GM23338 (cell line): ENCODE results near the gene CHD5. TPM values are rescaled to one million over a fixed set of nuclear protein-coding genes. Genes with fewer than 3 reads are reported as not detected.

ENCODE experiments used
- ATAC-seq: fragments of 200-7000 bp; cut with Tn5 transposase; 3 replicates; pipeline ENCODE4 v1.9.1; 2020
- DNase-seq: peaks from one replicate; pipeline ENCODE4 v3.0.0-alpha.2; 2015; ENCODE audit warnings: low spot score
- H2AFZ ChIP-seq: fragments of 200-600 bp; sonication (generic); 2 replicates; pipeline ENCODE4 v1.8.0; 2016; ENCODE audit warnings: antibody characterized with exemption, mild to moderate bottlenecking, moderate library complexity
- H3F3A ChIP-seq: fragments of 200-600 bp; sonication (generic); replicated peaks from 2 replicates; pipeline ENCODE4 v1.8.0; 2017; ENCODE audit warnings: antibody characterized with exemption, mixed run types, low read depth
- H3K27ac ChIP-seq: fragments of 200-600 bp; sonication (generic); 2 replicates; pipeline ENCODE4 v1.6.1; 2016; ENCODE audit warnings: low read depth
- H3K27me3 ChIP-seq: fragments of 200-600 bp; sonication (generic); 2 replicates; pipeline ENCODE4 v1.8.0; 2016; ENCODE audit warnings: mild to moderate bottlenecking, mixed run types, moderate library complexity; ENCODE audit not compliant: insufficient read depth
- H3K36me3 ChIP-seq: fragments of 200-600 bp; sonication (generic); 2 replicates; pipeline ENCODE4 v1.8.0; 2016; ENCODE audit warnings: mild to moderate bottlenecking; ENCODE audit not compliant: insufficient read depth
- H3K4me1 ChIP-seq: fragments of 200-600 bp; sonication (generic); 2 replicates; pipeline ENCODE4 v1.8.0; 2016; ENCODE audit warnings: mild to moderate bottlenecking, moderate library complexity; ENCODE audit not compliant: insufficient read depth
- H3K4me2 ChIP-seq: fragments of 200-600 bp; sonication (generic); 2 replicates; pipeline ENCODE4 v1.7.1; 2017; ENCODE audit warnings: mixed run types
- H3K4me3 ChIP-seq: fragments of 200-600 bp; sonication (generic); 2 replicates; pipeline ENCODE4 v1.6.1; 2016; ENCODE audit warnings: mixed run types
- H3K79me2 ChIP-seq: fragments of 200-600 bp; sonication (generic); replicated peaks from 2 replicates; pipeline ENCODE4 v1.8.0; 2017; ENCODE audit warnings: mild to moderate bottlenecking; ENCODE audit not compliant: insufficient read depth
- H3K9me2 ChIP-seq: fragments of 200-600 bp; sonication (generic); 2 replicates; pipeline ENCODE4 v1.8.0; 2017; ENCODE audit not compliant: insufficient read depth
- H4K20me1 ChIP-seq: fragments of 200-600 bp; sonication (generic); replicated peaks from 2 replicates; pipeline ENCODE4 v1.8.0; 2017; ENCODE audit warnings: mild to moderate bottlenecking; ENCODE audit not compliant: insufficient read depth
- H3K27ac Mint-ChIP-seq: 2 replicates; pipeline ENCODE4 v1.8.0; 2020; ENCODE audit warnings: inconsistent platforms, mild to moderate bottlenecking, moderate library complexity, mixed read lengths
- H3K27me3 Mint-ChIP-seq: 3 replicates; pipeline ENCODE4 v1.8.0; 2022; ENCODE audit warnings: low read depth, mild to moderate bottlenecking, moderate library complexity, mixed read lengths, inconsistent platforms; ENCODE audit not compliant: insufficient read depth, poor library complexity
- H3K36me3 Mint-ChIP-seq: 3 replicates; pipeline ENCODE4 v1.8.0; 2021; ENCODE audit warnings: low read depth, mild to moderate bottlenecking, inconsistent platforms, moderate library complexity, mixed read lengths
- H3K4me1 Mint-ChIP-seq: 3 replicates; pipeline ENCODE4 v1.8.0; 2020; ENCODE audit warnings: mild to moderate bottlenecking, inconsistent platforms, mixed read lengths
- H3K4me3 Mint-ChIP-seq: 3 replicates; pipeline ENCODE4 v1.8.0; 2021; ENCODE audit warnings: moderate library complexity, mild to moderate bottlenecking, inconsistent platforms, mixed read lengths
- H3K9me3 Mint-ChIP-seq: 3 replicates; pipeline ENCODE4 v1.8.0; 2020; ENCODE audit warnings: moderate library complexity, mild to moderate bottlenecking, inconsistent platforms, mixed read lengths
- ETS1 ChIP-seq: IDR thresholded peaks from 2 replicates; pipeline ENCODE4 v1.6.1; 2016; ENCODE audit warnings: antibody characterized with exemption
- EZH2phosphoT487 ChIP-seq: fragments of 200-600 bp; sonication (generic); IDR thresholded peaks from one replicate; pipeline ENCODE4 v1.8.1; 2018; ENCODE audit warnings: antibody characterized with exemption; ENCODE audit not compliant: unreplicated experiment
- JUNB ChIP-seq: IDR thresholded peaks from one replicate; pipeline ENCODE4 v1.6.1; 2016; ENCODE audit warnings: antibody characterized with exemption; ENCODE audit not compliant: unreplicated experiment
- POLR2AphosphoS5 ChIP-seq: IDR thresholded peaks from 2 replicates; pipeline ENCODE4 v1.6.1; 2016; ENCODE audit warnings: antibody characterized with exemption, low read depth
- STAT1 ChIP-seq: IDR thresholded peaks from one replicate; pipeline ENCODE4 v1.6.1; 2016; ENCODE audit warnings: antibody characterized with exemption; ENCODE audit not compliant: unreplicated experiment
- ZNF114 ChIP-seq: fragments of 250-450 bp; sonication (Bioruptor Pico); IDR thresholded peaks from 2 replicates; pipeline ENCODE4 v1.5.0; 2020; ENCODE audit warnings: mild to moderate bottlenecking, moderate library complexity
- ZNF331 ChIP-seq: fragments of 250-450 bp; sonication (Bioruptor Pico); IDR thresholded peaks from 2 replicates; pipeline ENCODE4 v1.5.0; 2020; ENCODE audit warnings: low read depth, mild to moderate bottlenecking, moderate library complexity
- polyA plus RNA-seq: library from polyadenylated mRNA; unstranded; fragments of >200 nt; fragmentation: Nextera tagmentation; extraction: Ambion mirVana; gene quantifications from 2 replicates; pipeline ENCODE4 v1.2.1, GENCODE V29; 2016
- total RNA-seq: library from RNA; depleted of rRNA; stranded (reverse); fragments of >200 nt; shearing (Covaris generic); gene quantifications from 2 replicates; pipeline ENCODE4 v1.2.3, GENCODE V29; 2014
- TF ChIP-seq, protein P1 (sequence below): fragments of 250-450 bp; sonication (Bioruptor Pico); IDR thresholded peaks from 2 replicates; pipeline ENCODE4 v1.5.0; 2020; ENCODE audit warnings: mild to moderate bottlenecking, moderate library complexity

The CHD5 gene
- total and polyA plus RNA-seq, 2 experiments from 2014 or later: 0.32 to 1.0 TPM

DNA sequence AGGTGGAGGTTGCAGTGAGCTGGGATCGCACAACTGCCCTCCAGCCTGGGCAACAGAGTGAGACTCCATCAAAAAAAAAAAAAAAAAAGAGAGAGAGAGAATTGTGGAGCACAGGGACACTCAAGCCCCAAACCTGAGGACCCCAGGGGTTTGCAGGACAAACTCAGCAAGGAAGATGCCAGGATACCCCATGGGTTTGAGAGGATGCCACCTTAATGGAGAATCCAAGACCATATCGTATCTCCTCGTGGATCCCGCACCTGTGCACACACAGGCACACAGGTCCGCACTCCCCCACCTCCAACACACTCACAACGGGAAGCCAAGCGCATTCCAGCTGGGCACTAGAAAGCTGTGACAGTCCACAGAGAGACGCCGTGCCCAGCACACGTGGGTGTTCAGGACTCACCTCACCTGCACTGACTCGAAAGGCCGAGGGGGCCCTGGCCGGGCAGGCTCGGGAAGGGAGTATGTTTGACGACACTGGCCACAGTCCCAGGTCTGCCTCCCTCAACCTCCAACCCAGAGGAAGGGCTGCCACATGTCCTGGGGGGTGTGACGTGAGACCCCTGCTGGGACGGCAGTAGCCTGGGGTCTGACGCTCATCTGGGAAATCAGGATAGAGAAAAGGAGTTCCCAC lies 11.1 kb downstream of the CHD5 start:
- Histone ChIP-seq H3K4me1 (no peaks in the 10 kb centered on the region), H3K27ac (no peak overlapping the region), H3K36me3 (no peaks in the 10 kb centered on the region), H4K20me1 (no peaks in the 10 kb centered on the region), H3K79me2 (no peaks in the 10 kb centered on the region), H3K9me2 (no peaks in the 10 kb centered on the region), H3K4me3 (no peak overlapping the region), H3F3A (no peaks in the 10 kb centered on the region), H2AFZ (no peak overlapping the region), H3K4me2 (no peak overlapping the region), H3K27me3 (no peaks in the 10 kb centered on the region)
- peaks cover 8% of the 10 kb centered on the region for H3K4me1 Mint-ChIP-seq
- DNase-seq (no peak), ATAC-seq (no peak)
- H3K9me3 Mint-ChIP-seq: no peaks in the 10 kb centered on the region
- no peak overlapping the region for H3K27ac Mint-ChIP-seq
- TF ChIP-seq ZNF331 (no peak), POLR2AphosphoS5 (no peak), STAT1 (no peak)
- TF ChIP-seq, protein P1, sequence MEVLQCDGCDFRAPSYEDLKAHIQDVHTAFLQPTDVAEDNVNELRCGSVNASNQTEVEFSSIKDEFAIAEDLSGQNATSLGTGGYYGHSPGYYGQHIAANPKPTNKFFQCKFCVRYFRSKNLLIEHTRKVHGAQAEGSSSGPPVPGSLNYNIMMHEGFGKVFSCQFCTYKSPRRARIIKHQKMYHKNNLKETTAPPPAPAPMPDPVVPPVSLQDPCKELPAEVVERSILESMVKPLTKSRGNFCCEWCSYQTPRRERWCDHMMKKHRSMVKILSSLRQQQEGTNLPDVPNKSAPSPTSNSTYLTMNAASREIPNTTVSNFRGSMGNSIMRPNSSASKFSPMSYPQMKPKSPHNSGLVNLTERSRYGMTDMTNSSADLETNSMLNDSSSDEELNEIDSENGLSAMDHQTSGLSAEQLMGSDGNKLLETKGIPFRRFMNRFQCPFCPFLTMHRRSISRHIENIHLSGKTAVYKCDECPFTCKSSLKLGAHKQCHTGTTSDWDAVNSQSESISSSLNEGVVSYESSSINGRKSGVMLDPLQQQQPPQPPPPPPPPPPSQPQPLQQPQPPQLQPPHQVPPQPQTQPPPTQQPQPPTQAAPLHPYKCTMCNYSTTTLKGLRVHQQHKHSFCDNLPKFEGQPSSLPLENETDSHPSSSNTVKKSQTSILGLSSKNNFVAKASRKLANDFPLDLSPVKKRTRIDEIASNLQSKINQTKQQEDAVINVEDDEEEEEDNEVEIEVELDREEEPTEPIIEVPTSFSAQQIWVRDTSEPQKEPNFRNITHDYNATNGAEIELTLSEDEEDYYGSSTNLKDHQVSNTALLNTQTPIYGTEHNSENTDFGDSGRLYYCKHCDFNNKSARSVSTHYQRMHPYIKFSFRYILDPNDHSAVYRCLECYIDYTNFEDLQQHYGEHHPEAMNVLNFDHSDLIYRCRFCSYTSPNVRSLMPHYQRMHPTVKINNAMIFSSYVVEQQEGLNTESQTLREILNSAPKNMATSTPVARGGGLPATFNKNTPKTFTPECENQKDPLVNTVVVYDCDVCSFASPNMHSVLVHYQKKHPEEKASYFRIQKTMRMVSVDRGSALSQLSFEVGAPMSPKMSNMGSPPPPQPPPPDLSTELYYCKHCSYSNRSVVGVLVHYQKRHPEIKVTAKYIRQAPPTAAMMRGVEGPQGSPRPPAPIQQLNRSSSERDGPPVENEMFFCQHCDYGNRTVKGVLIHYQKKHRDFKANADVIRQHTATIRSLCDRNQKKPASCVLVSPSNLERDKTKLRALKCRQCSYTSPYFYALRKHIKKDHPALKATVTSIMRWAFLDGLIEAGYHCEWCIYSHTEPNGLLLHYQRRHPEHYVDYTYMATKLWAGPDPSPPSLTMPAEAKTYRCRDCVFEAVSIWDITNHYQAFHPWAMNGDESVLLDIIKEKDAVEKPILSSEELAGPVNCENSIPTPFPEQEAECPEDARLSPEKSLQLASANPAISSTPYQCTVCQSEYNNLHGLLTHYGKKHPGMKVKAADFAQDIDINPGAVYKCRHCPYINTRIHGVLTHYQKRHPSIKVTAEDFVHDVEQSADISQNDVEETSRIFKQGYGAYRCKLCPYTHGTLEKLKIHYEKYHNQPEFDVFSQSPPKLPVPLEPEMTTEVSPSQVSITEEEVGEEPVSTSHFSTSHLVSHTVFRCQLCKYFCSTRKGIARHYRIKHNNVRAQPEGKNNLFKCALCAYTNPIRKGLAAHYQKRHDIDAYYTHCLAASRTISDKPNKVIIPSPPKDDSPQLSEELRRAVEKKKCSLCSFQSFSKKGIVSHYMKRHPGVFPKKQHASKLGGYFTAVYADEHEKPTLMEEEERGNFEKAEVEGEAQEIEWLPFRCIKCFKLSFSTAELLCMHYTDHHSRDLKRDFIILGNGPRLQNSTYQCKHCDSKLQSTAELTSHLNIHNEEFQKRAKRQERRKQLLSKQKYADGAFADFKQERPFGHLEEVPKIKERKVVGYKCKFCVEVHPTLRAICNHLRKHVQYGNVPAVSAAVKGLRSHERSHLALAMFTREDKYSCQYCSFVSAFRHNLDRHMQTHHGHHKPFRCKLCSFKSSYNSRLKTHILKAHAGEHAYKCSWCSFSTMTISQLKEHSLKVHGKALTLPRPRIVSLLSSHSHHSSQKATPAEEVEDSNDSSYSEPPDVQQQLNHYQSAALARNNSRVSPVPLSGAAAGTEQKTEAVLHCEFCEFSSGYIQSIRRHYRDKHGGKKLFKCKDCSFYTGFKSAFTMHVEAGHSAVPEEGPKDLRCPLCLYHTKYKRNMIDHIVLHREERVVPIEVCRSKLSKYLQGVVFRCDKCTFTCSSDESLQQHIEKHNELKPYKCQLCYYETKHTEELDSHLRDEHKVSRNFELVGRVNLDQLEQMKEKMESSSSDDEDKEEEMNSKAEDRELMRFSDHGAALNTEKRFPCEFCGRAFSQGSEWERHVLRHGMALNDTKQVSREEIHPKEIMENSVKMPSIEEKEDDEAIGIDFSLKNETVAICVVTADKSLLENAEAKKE (CRISPR knock-in tag): no peak
- no peak overlapping the region; the same call in 2 of the 3 replicates for H3K4me3 Mint-ChIP-seq
- peaks cover 11% of the 10 kb centered on the region for H3K27me3 Mint-ChIP-seq
- H3K36me3 Mint-ChIP-seq: no peaks in the 10 kb centered on the region

DNA sequence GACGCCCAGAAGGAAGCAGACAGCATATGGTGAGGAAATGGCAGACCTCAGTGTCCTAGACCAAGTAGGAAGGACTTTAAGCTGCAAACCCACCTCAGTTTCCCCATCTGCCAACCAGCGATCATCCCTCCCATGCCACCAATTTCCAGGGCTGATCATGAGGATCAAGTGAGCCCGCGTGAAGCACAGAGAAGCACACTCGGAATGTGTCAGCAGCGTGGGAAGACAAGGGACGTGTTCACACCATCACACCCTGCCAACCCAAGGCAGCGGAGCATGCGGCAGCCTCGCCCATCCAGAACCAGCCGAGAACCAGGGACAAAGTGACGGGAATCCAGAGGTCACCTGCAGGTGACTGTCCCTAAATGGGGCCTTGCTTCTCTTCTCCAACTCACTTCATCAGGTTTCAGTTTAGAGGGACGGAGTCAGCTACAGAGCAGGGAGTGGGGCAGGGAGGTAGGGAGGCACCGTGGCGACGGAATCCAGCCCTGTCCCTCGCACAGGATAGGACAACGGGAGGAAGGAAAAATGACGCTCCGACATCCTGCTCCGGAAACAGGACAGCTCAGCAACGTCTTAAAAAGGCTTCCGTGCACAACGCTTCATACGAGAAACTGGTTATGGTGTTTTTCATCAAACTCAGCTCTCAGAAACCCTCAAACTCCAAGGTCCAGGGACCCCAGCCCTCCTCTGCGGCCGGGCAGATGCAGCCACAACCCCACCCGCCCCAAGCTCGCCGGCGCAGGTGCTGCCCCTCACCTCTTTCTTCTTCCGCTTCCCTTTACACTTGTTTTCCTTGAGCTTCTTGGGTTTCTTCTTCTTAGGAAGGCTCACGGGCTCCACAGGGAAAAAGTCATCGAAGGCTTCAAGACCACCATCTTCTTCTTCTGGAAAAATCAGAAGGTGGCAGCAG lies 12.5 kb downstream of the CHD5 start:
- no peaks in the 10 kb centered on the region for H3F3A ChIP-seq
- ATAC-seq: no peak
- no peak overlapping the region for H3K27ac Mint-ChIP-seq
- H3K27me3 ChIP-seq: no peaks in the 10 kb centered on the region
- H3K4me2 ChIP-seq: no peak overlapping the region
- TF ChIP-seq EZH2phosphoT487 (no peak), ZNF114 (CRISPR knock-in tag) (no peak), JUNB (no peak), ZNF331 (no peak), ETS1 (no peak)
- H3K4me1 ChIP-seq: no peaks in the 10 kb centered on the region
- H2AFZ ChIP-seq: no peak overlapping the region
- peaks cover 12% of the 10 kb centered on the region for H3K27me3 Mint-ChIP-seq
- no peaks in the 10 kb centered on the region for H4K20me1 ChIP-seq
- no peaks in the 10 kb centered on the region for H3K9me3 Mint-ChIP-seq
- no peaks in the 10 kb centered on the region for H3K79me2 ChIP-seq
- H3K4me3 ChIP-seq: no peak overlapping the region
- no peaks in the 10 kb centered on the region for H3K36me3 ChIP-seq
- no peak overlapping the region for H3K27ac ChIP-seq
- H3K4me1 Mint-ChIP-seq: peaks cover 11% of the 10 kb centered on the region
- H3K4me3 Mint-ChIP-seq: no peak overlapping the region
- no peaks in the 10 kb centered on the region for H3K9me2 ChIP-seq
- H3K36me3 Mint-ChIP-seq: no peaks in the 10 kb centered on the region
- no peak for DNase-seq
